ENCODE data around the gene MTNR1B.

Gene MTNR1B

DNA sequence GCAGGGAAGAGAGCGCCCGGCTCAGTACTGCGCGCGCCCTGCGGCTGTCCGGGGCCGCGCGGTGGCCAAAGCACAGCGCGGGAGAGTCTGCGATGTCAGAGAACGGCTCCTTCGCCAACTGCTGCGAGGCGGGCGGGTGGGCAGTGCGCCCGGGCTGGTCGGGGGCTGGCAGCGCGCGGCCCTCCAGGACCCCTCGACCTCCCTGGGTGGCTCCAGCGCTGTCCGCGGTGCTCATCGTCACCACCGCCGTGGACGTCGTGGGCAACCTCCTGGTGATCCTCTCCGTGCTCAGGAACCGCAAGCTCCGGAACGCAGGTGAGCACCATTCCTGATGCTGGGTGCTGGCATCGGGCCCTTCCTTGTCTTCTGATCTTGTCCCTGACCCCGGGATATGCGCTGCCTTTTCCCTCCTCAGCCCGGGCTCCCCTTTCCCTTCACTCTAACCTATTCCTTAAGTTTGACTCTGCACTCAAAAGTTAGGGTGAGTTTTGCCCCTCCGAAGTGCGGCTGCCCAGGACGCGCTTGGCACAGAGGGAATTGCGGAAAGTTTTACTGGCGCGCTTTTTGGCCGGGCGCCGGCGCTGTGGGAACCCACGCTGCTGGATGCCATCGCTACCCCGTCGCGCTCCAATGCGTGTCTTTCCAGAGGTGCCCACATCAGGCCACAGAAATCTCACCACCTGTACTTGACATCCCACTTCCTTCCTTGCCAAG is at the start of gene MTNR1B:
Gene MTNR1B (plus strand): TSS at position 18 of the 714 bp plus-strand sequence. CDS start 75 bp downstream, at position 93.
- no peak for DNase-seq

DNA sequence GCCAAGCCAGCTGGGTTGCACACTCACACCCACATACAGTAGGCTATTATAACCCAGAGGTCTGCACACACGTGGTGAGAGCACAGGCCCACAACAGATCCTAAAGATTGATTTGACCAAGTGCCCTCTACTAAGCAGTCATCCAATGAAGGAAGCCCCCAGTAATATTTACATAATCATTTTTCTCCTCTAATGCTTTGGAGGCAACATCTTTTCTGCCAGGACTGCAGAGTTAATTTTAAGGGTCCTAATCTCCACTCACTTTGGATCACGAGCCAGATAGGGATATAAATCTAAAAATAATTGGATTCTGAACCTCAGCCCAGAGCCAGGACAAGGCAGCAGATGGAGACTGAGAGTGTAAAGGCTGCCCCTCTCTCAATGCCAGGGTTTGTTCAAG is 49.1 kb upstream of the MTNR1B start:
- DNase-seq, result no peak

DNA sequence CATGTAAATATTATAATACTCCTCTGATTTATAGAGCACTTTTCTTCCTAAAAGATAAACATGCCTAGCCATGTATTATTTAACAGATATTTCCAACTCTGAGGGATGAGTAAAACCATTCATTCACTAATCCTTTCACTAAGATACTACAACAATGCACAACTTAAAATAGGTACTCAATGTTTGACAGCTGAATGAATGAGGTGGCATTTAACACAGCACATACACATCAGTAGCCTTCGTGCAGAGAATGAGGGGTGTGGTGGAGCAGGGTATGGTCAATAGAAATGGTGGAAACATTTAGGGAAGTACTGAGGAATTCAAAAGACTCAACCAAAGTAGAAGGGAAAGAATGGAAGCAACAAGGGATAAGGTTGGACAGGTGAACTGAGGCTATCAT is 46.7 kb upstream of the MTNR1B start:
- DNase-seq, result no peak

DNA sequence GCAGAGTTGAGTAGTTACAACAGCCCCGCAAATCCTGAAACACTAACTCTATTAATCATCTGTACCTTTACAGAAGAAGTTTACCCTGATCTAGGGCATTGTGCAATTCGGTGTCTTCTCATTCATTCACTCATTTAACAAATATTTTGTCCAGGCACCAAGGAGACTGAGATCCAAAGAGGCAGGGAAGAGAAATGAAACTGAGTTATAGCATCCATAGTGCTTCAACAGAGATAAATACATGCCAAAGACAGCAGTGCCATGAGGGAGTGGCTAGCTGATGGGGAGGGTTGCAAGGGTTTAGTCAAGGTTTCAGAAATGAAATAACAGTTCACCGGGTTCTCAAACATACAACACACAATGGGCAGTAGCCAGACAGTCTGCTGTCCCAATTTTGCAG is 40.2 kb upstream of the MTNR1B start:
- DNase-seq, result no peak

DNA sequence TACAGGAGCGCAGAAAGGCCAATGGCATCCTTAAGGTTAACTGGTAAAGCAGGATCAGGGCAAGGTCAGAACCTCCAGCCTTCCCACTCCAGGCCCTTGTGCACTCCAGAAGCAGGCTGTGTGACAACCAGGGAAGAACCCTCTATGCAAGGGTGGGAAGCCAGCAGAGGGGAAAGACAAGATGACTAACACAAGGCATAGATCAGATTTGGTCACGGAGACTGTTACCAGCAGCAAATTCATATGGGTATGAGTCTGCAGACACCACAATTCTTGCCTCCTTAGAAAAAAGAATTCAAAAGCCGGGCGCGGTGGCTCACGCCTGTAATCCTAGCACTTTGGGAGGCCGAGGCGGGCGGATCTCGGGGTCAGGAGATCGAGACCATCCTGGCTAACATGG is 39.8 kb upstream of the MTNR1B start:
- DNase-seq, result no peak

DNA sequence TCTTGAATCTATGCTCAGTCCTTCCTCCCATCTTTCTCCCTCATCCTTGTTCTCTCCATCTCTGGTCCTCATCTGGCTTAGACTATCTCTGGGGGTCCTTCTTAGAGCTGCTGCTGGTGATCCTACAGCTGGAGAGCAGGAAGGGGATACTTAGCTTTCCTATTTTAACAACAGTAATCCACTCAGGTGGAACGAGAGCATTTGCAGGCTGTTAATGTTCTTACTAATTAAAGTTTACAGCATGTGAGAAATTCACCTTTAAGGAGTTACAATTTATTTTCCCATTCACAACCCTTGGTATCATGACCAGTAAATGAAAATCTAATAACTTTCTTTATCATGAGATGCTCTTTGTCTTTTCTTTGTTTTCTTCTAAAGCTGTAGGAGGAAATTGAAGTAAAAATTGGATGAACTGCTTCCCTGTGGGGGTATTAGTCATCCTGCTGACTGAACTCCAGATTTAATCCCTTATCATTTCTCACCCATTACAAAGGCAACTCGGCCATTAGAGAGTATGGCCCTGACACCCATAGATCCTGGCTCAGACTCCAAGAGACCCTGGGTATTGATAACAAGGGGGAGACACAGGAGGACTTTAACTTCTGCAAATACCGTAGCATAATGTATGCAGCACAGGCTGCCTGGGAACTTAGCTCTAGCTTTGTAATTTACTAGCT is 37.6 kb upstream of the MTNR1B start:
- DNase-seq, result no peak

DNA sequence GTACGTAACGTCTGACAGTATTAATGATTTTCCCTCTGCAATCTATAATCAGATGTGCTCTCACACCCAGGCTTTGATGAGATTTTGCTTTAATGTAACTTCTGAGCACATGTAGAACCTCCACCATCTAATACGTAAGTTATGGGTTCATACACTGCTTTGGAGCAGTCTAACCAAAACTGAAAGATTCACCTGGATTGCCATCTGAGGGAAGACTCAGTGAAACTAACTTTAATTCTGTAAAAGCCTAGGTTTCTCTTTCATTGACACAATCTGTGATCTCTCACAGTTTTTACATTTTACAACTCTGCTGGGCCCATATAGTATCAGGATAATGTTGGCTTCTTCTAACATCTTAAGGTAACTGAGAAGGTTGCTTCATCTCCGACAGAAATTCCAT is 30.1 kb upstream of the MTNR1B start:
- no peak for DNase-seq

DNA sequence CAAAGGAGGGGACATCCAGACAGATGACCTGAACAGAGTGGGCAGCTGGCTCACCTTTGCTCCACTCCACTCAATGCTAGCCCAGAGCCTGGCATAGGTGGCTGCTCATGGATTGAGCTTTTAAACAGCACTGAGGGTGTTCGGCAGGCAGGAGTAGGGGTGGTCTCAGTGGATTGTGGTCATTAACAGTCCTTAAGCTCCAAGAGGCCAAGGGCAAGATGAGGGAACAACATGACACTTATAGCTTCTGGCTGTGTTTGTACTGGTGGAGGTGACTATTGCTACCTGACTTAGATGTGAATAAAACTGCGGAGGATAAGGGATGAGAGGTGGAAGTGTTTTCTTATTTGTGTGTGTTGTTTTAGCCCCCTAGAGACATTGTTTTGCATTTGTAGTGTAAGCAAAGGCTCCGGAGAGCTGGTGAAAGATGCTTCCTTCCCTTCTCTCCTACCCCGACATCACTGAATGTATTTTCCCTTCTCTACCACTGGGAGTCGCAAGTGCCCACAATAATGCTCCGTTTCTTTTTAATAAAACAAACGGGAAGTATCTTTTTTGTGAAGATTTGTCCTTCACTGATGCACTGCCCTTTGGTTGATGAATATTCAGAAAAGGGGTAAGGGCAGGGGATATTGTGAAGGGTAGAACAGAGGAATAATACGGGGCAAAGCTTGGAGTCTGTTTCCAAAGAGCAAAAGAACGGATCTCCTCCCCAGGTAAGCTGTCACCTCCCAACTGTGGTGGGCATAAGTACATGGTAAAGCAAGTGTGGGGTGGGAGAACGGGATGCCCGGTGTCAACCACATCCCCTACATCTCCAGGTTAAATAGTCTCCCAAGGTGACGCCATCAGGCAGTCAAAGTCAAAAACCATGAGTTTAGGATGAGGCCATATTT is 27.5 kb upstream of the MTNR1B start:
- DNase-seq, result peak; percentile 70

DNA sequence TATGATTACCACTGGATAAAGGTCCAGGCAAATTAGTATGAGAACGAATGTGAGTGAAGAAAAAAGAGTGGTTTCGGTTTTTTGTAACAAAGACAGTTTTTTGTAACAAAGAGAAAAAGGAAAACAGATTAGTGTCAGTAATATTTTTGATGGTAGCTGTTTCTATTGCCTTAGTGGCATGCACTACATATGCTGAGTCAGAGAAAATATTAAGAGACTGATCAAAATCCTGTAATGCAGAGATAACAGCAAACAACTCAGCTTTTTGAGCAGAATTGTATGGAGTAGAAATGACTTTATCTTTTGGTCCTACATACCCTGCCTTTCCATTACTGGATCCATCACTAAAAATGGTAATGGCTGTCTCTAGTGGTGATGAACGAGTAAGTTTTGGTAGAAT is 22.7 kb upstream of the MTNR1B start:
- DNase-seq, result no peak

DNA sequence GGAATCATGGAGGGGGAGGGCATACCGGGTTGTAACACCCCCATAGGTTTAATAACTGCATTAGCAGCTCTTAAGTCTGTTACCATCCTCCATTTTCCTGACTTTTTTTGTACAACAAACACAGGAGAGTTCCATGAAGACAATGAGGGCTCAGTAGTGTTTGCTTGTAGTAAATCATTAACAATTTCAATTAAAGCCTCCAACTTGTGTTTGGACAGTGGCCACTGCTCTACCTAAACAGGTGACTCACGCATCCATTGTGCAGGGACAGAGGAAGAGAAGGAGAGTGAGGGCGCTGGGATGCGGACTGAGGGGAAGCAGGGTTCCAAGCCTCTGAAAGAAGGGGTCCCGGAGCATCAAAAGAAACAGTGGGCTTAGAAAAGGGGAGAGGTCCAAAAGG is 21.3 kb upstream of the MTNR1B start:
- DNase-seq, result no peak

DNA sequence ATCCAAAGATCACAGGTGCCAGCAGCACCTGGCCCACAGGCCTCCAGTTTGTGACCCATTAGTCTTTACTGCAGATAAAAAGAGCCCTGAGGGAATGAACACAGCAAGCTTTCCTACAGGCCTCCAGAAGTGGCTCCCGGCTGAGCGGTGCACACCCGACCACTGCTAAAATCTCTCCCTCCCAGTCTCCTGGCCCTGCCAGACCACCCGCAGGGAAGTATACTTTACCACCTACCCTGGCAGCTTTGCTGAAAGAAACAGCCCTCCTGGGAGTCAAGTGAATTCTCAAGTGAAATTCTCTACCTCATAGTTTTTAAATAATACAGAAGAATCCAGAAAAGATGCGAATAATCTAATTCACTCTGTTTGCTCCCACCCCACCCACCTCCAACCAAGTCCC is 15.4 kb upstream of the MTNR1B start:
- DNase-seq, result no peak

DNA sequence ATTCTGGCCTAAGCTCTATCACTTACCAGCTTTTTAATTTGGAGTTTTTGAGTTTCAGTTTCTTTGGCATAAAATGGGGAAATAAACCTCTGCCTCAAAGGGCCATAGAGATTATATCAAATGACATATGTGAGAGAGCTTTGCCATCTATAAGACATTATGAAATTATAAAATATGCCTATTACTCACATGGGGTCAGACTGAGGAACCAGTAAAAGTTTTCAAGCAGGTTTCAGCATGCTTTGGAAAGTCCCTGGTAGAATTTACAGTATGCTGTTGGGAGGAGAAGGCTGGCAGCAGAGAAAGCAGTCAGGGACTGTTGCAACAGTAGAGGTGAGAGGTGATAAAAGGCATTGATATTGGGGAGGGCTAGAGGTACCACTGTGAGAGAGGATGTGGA is 13.6 kb upstream of the MTNR1B start:
- no peak for DNase-seq

DNA sequence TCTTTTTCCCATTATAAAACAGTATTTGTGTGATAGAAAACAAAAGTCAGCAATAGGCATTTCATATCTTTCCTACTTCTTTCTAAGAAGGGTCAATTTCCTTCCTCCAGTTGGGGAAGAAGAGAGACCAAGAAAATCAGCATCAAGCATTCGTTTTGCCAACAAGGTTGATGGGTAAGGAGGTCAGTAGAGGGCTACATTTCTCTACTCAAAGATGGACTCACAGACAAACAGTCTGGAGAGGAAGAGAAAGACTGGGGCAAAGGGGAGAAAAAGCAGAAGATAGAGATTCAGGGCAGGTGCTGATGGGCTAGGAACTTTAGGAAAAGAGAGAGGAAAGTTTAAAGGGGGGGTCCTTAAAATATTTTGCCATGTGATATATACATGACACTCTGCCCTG is 8.6 kb upstream of the MTNR1B start:
- no peak for DNase-seq

DNA sequence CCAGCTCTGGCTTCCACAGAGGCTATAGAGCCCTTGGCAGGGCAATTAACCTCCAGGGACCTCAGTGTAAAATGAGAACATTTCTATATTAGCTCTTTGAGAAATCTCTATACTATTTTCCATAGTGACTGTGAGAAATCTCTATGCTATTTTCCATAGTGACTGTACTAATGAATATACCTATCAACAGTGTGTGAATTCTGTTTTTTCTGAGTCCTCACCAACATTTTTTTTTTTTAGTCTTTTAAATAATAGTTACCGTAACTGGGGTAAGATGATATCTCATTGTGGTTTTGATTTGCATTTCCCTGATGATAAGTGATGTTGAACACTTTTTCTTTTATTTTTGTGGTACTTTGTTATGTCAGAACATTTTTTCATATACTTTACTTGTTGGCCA is 7.0 kb upstream of the MTNR1B start:
- no peak for DNase-seq

DNA sequence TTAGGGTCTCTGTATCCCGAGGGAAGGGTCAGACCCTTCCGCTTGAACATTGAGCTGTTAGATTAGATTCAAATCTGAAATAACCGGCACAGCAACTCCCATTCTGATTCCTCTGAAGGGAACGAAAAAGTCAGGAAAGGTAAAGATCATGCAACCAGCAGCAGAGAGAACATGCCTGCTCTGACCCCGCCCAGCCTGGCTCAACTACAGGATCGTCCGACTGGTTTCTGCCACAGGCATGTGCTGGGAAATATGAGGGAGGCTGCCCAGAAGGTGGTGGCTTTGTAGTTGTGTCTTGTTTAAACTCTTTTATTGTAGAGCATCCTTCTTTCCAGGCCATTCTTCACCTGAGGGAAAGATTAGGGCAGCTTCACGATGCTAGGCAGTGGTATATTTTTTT is 5.0 kb upstream of the MTNR1B start:
- DNase-seq, result no peak

DNA sequence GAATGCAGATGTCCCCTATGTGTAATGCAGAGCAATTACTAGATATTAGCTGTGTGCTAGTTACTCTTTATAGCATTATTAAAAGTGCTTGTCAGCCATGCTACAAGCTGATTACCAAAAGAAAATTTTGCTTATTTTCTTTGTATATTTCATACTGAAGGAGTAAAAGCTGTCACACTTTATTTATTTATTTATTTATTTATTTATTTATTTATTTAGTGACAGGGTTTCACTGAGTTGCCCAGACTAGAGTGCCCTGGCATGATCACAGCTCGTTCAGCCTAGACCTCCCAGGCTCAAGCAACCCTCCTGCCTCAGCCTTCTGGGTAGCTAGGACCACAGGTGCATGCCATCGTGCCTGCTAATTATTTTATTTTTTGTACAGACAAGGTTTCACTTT is 4.3 kb upstream of the MTNR1B start:
- no peak for DNase-seq

DNA sequence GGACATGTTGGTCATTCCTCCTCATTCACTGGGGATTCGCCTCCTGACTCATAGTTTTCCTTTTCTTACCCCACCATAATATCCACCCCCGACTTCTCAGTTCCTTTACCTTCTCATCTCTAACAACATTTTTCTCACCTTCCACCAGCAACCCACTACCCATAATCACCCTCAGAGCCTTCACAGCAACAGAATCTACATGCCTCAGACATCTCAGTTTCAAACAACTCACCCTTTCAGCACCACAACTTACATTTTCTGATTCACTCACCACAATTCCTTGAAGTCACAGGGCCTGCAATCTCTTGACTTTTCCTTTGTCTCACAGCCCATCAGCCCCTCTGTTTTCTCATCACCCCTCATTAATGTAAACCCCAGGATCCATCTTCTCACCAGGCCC is 2.3 kb upstream of the MTNR1B start:
- DNase-seq, result no peak

DNA sequence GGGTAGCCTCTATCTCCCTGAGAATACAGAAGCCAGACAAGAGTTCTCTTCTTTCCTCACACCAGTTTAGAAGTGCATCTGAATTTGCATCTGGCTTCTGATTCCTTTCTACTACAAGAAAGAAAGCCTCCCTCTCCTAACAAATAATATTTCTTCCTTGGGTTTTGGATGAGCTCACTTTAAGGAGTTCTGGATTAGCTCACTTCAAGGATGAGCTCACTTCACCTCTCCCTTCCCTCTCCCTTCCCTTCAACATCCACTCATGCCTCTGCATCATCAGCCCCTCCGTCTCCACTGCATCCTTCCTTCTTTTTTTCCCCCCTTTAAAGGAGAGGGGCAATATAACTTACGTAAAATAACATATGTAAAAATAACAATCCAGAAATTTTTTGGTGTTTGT is 1.6 kb upstream of the MTNR1B start:
- no peak for DNase-seq

DNA sequence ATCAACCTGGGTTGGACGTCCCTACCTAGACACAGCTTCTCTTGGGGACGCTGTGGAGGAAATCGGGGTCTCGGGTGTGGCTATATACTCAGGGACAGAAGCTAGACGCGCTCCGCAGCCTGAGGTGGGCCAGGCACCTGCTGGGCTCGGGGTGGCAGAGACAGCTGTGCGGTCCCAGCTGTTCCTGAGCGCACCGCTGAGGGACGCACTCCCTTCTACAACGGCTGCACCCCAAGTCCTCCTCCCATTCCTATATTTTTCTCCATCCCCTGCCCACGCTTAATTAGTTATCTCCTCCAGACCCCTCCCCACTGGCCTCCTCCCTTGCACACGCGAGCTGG is 188 bp upstream of the MTNR1B start:
- peak; percentile 56 for DNase-seq

DNA sequence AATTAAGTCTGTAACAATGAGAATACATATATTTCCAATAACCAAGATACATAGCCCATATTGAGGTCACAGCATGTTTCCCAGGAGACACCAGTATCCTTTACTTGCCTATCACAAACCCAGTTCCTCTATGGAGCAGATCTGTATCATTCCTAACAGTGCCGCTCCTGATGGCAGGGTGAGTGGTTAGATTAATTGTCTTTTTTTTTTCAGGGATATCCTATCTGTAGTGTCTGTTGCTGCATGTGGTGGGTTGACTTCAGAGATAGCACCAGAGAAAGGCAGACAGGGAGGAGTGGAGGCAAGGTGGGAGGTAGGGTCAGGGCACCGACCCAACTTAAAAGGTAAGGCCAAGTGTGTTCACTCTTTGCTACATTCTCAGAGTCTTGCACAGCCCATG is 2.8 kb downstream of the MTNR1B start:
- DNase-seq, result no peak

DNA sequence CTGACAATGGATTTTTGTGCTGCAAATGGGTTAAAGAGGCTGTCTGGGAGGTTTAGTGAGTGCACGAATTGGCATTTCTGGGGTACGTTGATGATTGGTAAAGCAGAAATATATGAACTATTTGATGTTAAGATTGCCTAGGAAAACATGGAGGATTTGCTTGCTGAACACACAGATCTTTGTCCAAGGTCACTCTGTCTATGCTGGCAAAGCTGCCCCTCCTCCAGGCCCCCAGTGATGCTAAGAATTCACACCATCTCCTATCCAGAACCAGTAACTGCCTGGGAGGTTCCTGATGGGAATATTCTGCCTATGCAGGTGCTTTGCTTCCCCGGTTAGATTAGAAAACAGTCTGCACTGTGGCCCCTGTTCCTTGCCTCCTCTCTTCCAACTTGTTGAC is 5.8 kb downstream of the MTNR1B start:
- no peak for DNase-seq

DNA sequence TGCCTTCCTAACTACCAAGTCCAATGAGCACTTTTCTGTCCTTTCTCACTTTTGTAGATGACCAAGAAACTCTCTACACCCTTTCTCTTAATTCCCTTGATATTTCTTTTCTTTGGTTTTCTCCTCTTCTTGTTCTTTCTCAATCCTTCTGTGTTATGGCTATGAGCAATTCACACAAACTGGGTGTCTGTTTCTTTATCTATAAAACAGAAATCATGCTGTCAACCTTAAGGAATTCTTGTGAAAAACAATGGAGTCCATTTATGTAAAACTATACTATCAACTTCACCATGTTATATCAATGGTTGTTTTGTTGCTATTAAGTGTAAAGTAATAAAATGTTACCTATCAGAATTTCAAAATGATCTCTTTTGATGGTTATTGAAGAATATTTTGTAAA is 7.2 kb downstream of the MTNR1B start:
- DNase-seq, result no peak

DNA sequence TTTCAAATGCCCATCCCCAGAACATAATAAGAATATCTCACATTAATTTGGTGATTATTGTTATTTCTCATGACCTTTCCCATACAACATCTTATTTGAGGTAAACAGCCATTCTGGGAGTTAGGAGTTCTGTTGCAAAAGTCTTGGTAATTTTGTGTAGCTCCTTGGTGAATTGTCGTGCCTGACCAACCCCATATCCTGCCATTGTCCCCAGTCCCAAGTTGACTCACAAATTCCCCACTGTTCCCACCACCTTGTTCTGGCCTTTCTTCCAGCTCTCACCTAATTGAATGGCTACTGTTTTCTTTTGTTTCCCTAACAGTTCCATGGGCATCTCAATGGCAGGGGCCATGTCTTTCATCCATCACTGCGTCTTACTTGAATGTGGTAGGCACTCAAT is 8.0 kb downstream of the MTNR1B start:
- no peak for DNase-seq

Data from eye (tissue), 1 donor.